Measurements from ENCODE around the gene AFMID. TPM values are rescaled to one million over a fixed set of nuclear protein-coding genes. Genes with fewer than 3 reads are reported as not detected.

Gene AFMID
- total and polyA plus RNA-seq, 2 donors (not counting 3 experiments of a cell fraction or from before 2014, with no cell fraction given): 33.5 to 42.9 TPM

DNA sequence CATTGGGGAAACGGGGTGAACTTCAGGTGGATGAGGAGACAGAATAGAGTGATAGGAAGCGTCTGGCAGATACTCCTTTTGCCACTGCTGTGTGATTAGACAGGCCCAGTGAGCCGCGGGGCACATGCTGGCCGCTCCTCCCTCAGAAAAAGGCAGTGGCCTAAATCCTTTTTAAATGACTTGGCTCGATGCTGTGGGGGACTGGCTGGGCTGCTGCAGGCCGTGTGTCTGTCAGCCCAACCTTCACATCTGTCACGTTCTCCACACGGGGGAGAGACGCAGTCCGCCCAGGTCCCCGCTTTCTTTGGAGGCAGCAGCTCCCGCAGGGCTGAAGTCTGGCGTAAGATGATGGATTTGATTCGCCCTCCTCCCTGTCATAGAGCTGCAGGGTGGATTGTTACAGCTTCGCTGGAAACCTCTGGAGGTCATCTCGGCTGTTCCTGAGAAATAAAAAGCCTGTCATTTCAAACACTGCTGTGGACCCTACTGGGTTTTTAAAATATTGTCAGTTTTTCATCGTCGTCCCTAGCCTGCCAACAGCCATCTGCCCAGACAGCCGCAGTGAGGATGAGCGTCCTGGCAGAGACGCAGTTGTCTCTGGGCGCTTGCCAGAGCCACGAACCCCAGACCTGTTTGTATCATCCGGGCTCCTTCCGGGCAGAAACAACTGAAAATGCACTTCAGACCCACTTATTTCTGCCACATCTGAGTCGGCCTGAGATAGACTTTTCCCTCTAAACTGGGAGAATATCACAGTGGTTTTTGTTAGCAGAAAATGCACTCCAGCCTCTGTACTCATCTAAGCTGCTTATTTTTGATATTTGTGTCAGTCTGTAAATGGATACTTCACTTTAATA lies 37.3 kb downstream of the AFMID start:
- Histone ChIP-seq H3K79me2 (ENCODE audit: control insufficient read depth, insufficient read depth, low read length) (peaks cover 5% of the 10 kb centered on the region), H2AFZ (ENCODE audit: low read depth, low read length) (no peak overlapping the region), H3K9me1 (replicated peaks; ENCODE audit: control insufficient read depth, extremely low read depth, insufficient read depth, low read length) (no peaks in the 10 kb centered on the region), H3K4me1 (ENCODE audit: control insufficient read depth, extremely low read depth, insufficient read depth, low read length) (peaks cover 31% of the 10 kb centered on the region), H3K9me3 (replicated peaks; ENCODE audit: control insufficient read depth, insufficient read depth, low read length) (no peaks in the 10 kb centered on the region), H3K4me3 (replicated peaks in 1 of 3; ENCODE audit: insufficient read depth in 1 of 3, low read depth in 1 of 3, low read length in 3 of 3) (no peak overlapping the region), H3K27ac (ENCODE audit: insufficient read depth, low read depth, low read length) (no peak overlapping the region), H4K20me1 (replicated peaks; ENCODE audit: control insufficient read depth, extremely low read depth, insufficient read depth, low read length) (no peaks in the 10 kb centered on the region), H3K9ac (replicated peaks; ENCODE audit: extremely low read depth, insufficient read depth, low read length) (no peak overlapping the region), H3K36me3 (ENCODE audit: control insufficient read depth in 2 of 2, extremely low read depth in 1 of 2, insufficient read depth in 2 of 2, low read length in 2 of 2) (no peaks in the 10 kb centered on the region), H3K27me3 (ENCODE audit: control insufficient read depth in 2 of 2, insufficient read depth in 2 of 2, low read length in 2 of 2) (no peaks in the 10 kb centered on the region), H3K4me2 (ENCODE audit: insufficient read depth, low read length) (no peak overlapping the region)
- POLR2A ChIA-PET: no interaction called here
- dilution Hi-C loops (cut with MboI; ENCODE audit: extremely low pct_ligation_motif_present, low sequenced_read_pairs): no loop called here
- TF ChIP-seq POLR2AphosphoS5 (IDR thresholded peaks at IDR 0.05; ENCODE audit: insufficient read depth, low read depth, low read length): no peak
- no peak for TF ChIP-seq EZH2 (IDR thresholded peaks at IDR 0.05; ENCODE audit: borderline replicate concordance, low read depth, low read length, severe bottlenecking)
- TF ChIP-seq POLR2A (IDR thresholded peaks at IDR 0.05; ENCODE audit: low read depth, low read length): no peak
- no peak for TF ChIP-seq JUN (IDR thresholded peaks at IDR 0.05; ENCODE audit: borderline replicate concordance, insufficient read depth, insufficient read length, low read depth)
- TF ChIP-seq MYC (IDR thresholded peaks at IDR 0.05; ENCODE audit: low read depth, low read length): no peak
- TF ChIP-seq FOS (IDR thresholded peaks at IDR 0.05; ENCODE audit: borderline replicate concordance, insufficient read depth, low read length): no peak
- TF ChIP-seq, protein P1, sequence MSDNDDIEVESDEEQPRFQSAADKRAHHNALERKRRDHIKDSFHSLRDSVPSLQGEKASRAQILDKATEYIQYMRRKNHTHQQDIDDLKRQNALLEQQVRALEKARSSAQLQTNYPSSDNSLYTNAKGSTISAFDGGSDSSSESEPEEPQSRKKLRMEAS (IDR thresholded peaks at IDR 0.05; ENCODE audit: insufficient read depth, insufficient read length): no peak
- no peak for TF ChIP-seq CTCF (IDR thresholded peaks at IDR 0.05; ENCODE audit: extremely low read depth in 1 of 2, insufficient read depth in 1 of 2, low read depth in 1 of 2, low read length in 2 of 2)
- no peak for TF ChIP-seq GATA2 (IDR thresholded peaks at IDR 0.05; ENCODE audit: insufficient read depth, insufficient read length, low read depth, low read length)
- intact Hi-C loops (cut with micrococcal nuclease): no loop called here
- CTCF ChIA-PET: interaction anchor here (5.6 kb wide), 1 partner anchor 26 kb away, joined by 39 read pairs; no protein-coding TSS in a partner anchor
- DNase-seq (ENCODE audit: low read depth, low spot score) (no peak), FAIRE-seq (no peak)
- no TSS peak for BruUV-seq (replicated peaks)
